ENCODE results near the gene RNF212. TPM values are rescaled to one million over a fixed set of nuclear protein-coding genes. Genes with fewer than 3 reads are reported as not detected.

The RNF212 gene
- total RNA-seq, 4 donors from 2014 or later = 3.7 to 16.1 (median 7.3) TPM

- no peak for TF ChIP-seq CTCF (IDR thresholded peaks at IDR 0.05; ENCODE audit: low read depth)
These were observed 72.8 kb downstream of the RNF212 start for GRCh38 chr4:1040344-1041146.

DNA sequence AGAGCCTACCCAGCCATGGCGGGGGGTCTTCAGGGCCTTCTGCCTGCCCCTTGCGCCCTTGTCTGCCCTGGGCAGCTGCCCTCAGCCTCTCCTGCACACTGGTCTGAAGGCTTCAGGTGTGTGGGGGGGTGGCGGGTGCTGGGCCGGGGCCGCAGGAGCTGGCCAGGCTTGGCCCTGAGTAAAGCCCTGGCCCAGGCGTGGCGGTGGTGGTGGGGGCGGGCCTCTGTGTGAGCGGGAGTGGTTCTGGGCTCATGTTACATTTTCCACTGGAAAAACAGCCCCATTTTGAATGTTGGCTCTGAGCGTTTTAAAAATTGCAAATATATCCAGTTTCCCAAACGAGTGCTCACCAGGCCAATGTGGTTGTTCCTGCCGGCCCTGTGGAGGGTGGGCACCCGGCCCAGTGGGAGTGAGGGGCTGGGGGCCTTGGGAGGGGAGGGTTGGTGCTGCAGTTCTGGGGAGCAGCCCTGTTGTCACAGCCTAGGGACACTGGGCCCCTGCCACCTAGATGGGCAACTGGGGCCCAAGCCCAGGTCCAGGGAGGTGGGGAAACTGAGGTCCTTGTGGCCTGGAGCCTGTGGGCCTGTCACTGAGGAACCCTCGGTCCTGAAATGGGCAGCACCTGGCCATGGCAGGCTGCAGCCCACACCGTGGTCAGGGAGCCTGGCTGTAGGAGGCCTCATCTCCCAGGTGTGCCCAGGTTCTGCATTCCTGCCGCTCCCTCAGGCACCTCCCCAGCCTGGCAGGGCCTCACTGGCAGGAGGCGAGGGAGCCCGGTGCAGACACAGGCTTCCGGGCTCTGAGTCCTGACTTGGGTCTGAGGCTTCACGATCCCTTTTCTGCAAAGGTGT, 73.6 kb downstream of the RNF212 start:
- TF ChIP-seq CTCF (IDR thresholded peaks at IDR 0.05; ENCODE audit: low read depth) = no peak

DNA sequence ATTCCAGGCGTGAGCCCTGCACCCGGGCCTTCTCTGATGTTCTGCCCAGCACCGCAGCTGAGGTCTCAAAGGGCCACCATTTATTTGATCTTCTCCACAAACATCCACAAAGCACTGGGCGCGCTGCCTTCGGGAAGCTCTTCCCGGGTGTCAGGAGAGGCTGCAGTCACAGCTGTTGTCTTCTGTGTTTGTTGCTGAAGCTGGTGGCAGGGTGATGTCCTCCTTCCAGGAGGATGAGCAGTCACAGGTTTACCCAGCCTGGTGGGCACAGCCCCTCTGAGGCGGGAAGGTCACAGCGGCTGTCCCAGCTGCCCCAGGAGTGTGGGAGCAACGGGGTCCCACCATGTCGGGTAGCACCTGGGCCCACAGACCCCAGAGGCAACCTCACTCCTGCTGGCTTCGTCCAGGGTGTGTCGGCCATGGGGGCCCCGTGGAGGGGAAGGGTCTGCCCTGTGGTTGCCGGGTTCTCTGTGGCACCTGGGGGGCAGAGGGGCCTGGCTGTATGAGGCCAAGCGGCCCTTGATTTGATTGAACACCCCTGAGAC, 74.3 kb downstream of the RNF212 start:
- no peak for TF ChIP-seq CTCF (IDR thresholded peaks at IDR 0.05; ENCODE audit: low read depth)

GRCh38 chr4:1036976-1037810, 76.2 kb downstream of the RNF212 start:
- TF ChIP-seq CTCF (IDR thresholded peaks at IDR 0.05; ENCODE audit: low read depth) = no peak

GRCh38 chr4:1036095-1036494, 77.3 kb downstream of the RNF212 start:
- TF ChIP-seq CTCF (IDR thresholded peaks at IDR 0.05; ENCODE audit: low read depth) = no peak

- no peak for TF ChIP-seq CTCF (IDR thresholded peaks at IDR 0.05; ENCODE audit: low read depth)
These were observed 77.9 kb downstream of the RNF212 start for GRCh38 chr4:1035510-1035909.
